Measurements from ENCODE around the gene TRA2B.
"Not testable (repeated sequence)": the region's sequence is repeated elsewhere in the genome, so short reads cannot be mapped to it uniquely, and the experiment has no call there.

Gene TRA2B

DNA sequence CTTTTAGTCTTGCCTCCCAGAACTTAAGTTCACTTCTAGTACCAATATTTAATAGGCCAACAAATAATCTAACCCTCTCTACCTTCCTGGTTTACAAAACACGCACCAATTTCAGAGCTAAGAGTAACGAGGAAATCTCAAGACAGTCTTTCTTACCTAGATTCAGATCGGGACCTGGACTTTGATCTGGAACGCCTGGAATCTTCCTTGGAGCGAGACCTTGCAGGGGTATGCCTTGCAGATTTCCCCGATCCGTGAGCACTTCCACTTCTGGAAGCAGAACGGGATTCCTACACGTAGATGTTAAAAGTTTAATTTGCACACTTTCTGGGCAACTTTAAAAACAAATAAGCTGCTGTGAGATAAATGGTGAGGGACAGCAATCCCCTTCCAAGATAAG is 11.4 kb downstream of the TRA2B start:
- no peak for FAIRE-seq

DNA sequence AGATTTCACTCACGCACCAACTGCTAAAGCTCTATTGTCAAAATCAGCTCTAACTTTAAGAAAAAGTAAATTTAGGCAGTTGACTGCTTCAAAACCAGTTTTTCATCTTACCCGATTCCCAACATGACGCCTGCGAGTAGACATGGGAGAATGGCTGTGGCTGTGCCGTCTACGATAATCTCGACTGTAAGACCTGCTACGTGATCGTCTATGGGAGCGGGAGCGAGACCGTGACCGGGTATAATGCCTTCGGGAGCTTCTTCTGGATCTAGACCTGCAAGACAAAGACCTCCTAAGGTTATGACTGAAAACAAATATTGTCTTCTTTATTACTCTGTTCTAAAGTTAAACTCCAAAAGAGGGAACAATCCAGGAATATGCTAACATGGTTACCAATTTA is 12.5 kb downstream of the TRA2B start:
- FAIRE-seq: no peak

GRCh38 chr3:185924375-185924774 is 13.4 kb downstream of the TRA2B start:
- no peak for FAIRE-seq

DNA sequence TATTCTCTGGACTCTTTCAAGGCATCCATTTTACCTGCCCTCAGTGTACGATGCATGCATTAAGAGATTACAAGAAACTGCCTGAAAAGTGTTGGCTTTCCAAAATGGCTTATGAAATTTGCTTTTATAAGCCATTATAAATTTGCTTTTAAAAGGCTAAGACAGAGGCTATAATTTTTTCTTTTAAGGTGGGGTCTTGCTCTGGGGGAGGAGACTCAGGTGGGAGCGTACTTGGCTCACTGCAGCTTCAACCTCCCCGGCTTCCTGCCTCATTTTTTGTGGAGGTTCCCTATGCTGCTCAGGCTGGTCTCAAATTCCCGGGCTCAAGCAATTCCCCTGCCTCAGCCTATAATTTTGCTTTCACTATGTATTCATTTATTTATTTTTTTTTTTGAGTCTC is 17.6 kb downstream of the TRA2B start:
- no peak for FAIRE-seq

DNA sequence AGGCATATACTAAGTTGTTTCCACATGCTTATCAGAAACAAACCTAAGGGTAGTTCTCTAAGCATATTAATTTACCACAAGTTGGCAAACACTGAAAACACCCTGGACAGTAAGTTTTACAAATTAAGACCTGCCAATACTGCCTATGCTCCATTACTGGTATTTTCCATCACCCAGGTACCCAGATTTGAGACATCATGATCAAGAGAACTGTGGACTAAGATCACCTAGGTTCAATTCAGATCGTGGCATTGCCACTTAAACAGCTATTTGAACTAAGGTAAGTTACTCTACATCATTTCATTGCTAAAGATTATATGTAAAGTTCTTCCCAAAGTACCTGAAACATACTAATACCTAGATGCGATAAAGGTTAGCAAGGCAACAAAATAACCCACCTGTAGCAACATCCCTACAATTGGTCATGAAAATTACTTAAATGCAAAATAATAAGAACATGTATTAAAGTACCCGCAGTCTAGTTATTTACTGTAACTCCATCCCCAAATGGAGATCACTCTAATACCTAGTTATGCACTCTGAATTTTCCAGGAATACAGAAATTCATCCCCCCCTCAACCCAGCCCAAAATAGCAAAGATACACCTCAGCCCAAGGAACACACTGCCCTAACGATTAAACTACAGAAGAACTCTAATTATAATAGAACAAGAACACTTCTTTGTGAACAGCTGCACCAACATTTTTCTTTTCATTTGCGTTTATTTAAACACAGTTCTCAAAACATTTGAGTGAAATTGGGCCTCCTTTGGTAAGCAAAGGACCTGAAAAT is 21.6 kb downstream of the TRA2B start:
- no peak for FAIRE-seq

- no peak for FAIRE-seq
These were observed 22.2 kb downstream of the TRA2B start for GRCh38 chr3:185915642-185916041.

GRCh38 chr3:185914911-185915629 is 22.7 kb downstream of the TRA2B start:
- no peak for FAIRE-seq

- no peak for FAIRE-seq
These were observed 24.6 kb downstream of the TRA2B start for GRCh38 chr3:185912929-185913901.

DNA sequence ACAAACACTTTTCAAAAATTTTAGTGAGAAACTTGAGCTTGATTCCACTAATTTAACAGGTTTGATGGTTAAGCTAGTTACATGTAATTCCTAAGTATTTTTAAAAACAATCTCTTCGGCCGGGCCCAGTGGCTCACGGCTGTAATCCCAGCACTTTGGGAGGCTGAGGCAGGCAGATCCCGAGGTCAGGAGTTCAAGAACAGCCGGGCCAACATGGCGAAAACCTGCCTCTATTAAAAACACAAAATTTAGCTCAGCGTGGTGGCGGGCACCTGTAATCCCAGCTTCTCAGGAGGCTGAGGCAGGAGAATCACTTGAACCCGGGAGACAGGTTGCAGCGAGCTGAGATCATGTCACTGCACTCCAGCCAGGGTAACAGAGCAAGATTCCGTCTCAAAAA is 25.3 kb downstream of the TRA2B start:
- no peak for FAIRE-seq

DNA sequence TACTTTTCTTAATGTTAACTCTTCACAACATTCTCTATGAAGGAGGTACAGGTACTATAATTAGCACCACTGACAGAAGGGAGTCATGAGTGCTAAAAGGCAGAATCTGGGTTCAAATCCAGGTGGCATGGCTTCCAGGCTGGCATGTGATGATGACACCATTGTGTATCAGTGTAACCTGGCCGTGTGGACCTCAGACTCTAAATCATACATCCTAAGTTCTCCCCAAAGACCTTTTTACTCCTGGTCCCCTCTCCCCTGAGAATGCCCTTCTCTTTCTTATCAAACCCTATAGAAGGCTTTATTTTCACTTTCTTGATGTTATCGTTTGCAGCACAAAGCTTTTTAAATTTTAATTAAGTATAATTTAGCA is 26.8 kb downstream of the TRA2B start:
- FAIRE-seq: not testable (repeated sequence)

DNA sequence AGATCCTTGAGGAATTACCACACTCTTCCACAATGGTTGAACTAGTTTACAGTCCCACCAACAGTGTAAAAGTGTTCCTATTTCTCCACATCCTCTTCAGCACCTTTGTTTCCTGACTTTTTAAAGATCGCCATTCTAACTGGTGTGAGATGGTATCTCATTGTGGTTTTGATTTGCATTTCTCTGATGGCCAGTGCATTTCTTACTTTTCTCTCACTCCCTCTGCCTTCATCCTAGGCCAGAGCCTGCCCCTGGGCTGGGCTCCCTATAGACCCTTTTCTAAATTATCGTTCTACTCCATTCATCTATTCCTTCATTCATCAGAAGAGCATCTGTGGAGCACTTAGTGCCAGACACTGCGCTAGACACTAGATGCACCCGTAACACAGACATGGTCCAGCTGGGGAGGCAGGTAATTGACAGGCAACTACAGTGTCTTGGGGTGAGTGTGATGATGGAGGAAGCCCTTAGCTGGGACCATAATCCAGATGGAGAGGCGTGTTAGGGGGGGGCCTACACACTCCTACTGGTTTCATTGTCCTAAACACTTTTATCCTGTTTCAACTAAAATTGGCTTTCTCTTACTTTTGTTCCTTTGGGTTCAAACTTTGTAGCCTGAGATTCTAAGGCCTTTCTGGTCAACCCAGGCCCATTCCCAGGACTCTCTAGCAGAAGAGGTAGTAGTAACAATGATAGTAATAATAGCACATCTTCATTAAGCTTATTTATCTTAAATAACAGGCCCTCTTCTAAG is 27.3 kb downstream of the TRA2B start:
- FAIRE-seq: not testable (repeated sequence)

GRCh38 chr3:185909913-185910312 is 27.9 kb downstream of the TRA2B start:
- FAIRE-seq: not testable (repeated sequence)

DNA sequence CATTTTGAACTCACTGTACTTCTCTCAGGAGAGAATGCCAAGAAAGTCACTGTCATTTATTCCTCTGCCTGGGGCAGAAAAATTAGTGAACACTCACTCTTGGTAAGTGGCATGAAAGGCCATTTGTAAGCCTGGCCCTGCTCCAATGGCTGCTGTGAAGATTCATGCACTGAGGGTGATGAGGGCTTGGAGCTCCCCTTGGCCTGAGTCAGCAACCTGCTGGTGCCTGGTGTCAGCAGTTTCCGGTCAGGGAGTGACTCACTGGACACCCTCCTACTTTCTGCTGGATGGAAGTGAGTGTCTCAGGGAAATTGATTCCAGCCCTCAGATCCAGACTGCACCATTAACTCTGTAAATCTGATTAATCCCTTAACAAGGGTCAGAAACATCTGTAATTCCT is 37.6 kb downstream of the TRA2B start:
- no peak for FAIRE-seq

- no peak for FAIRE-seq
These were observed 41.2 kb downstream of the TRA2B start for GRCh38 chr3:185896636-185897035.

DNA sequence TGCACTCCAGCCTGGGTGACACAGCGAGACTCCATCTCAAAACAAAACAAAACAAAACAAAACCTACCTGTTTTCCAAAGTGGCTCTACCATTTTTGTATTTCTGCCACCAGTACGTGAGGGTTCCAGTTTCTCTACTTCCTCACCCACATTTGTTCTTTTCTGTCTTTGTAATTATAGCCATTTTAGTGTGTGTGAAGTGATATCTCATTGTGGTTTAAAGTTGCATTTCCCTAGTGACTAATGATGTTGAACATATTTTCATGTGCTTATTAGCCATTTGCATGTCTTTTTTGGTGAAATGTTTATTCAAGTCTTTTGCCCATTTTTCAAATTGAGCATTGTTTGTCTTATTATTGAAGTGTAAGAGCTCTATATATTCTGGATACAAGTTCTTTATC is 50.7 kb downstream of the TRA2B start:
- no peak for FAIRE-seq

GRCh38 chr3:185884641-185885040 is 53.2 kb downstream of the TRA2B start:
- FAIRE-seq: no peak

DNA sequence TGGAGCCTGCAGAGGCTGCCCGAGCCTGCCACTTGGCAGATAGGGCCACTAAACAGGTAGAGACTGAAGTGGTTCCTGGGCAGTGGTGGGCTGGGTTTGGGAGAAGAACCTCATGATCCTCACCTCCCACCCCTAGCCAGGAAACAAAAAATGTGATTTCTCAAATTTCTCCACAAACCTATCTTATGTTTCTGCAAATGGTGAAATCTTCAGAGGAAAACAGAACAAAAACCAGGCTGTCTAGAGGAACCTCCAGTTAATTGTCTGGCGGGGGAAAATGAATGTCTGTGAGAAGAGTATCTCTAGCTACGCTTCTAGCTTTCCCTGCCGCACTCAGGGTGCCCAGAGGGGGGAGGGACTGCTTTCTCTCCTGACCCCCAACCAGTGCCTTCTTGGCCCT is 55.9 kb downstream of the TRA2B start:
- FAIRE-seq: no peak

GRCh38 chr3:185880600-185880999 is 57.2 kb downstream of the TRA2B start:
- FAIRE-seq: no peak

GRCh38 chr3:185878920-185879319 is 58.9 kb downstream of the TRA2B start:
- FAIRE-seq: no peak

GRCh38 chr3:185874119-185874518 is 63.7 kb downstream of the TRA2B start:
- FAIRE-seq: no peak

GRCh38 chr3:185867650-185868049 is 70.2 kb downstream of the TRA2B start:
- no peak for FAIRE-seq

GRCh38 chr3:185866995-185867394 is 70.8 kb downstream of the TRA2B start:
- FAIRE-seq: no peak

GRCh38 chr3:185866555-185866954 is 71.3 kb downstream of the TRA2B start:
- FAIRE-seq: no peak

Measured in TTC549 (cell line).